Heart left ventricle (tissue), 16 donors: ENCODE results near the gene POLR3H. TPM values are rescaled to one million over a fixed set of nuclear protein-coding genes. Genes with fewer than 3 reads are reported as not detected.

Experiments used
- ATAC-seq, 4 donors: fragments of 200-7000 bp; cut with Tn5 transposase; one replicate each; pipeline ENCODE4 v1.9.1; 2020 to 2022; ENCODE audit warnings: moderate library complexity in 4 of 4, mild to moderate bottlenecking in 3 of 4, moderate number of reproducible peaks in 1 of 4
- DNase-seq, 5 donors: peaks; one replicate each; pipeline ENCODE4 v3.0.0-alpha.2; 2020
- H3K27ac ChIP-seq, 12 donors: fragments of 200-600 bp; sonication (generic) in 4 of 12; one replicate each; pipeline versions ENCODE4 v1.5.0 to v1.8.0; 2016 to 2022; ENCODE audit warnings: mild to moderate bottlenecking in 2 of 12
- H3K27me3 ChIP-seq, 9 donors: fragments of 200-600 bp; sonication (generic) in 2 of 9; one replicate each; pipeline versions ENCODE4 v1.5.1 to v1.8.0; 2016 to 2022; ENCODE audit warnings: mild to moderate bottlenecking in 3 of 9
- H3K36me3 ChIP-seq, 9 donors: fragments of 200-600 bp; sonication (generic) in 2 of 9; one replicate each; pipeline versions ENCODE4 v1.5.0 to v1.8.0; 2018 to 2022; ENCODE audit warnings: mild to moderate bottlenecking in 2 of 9
- H3K4me1 ChIP-seq, 12 donors: fragments of 200-600 bp; sonication (generic) in 4 of 12; one replicate each; pipeline versions ENCODE4 v1.5.0 to v1.8.0; 2016 to 2022; ENCODE audit warnings: mild to moderate bottlenecking in 3 of 12
- H3K4me3 ChIP-seq, 12 donors: fragments of 200-600 bp; sonication (generic) in 4 of 12; one replicate each; pipeline versions ENCODE4 v1.5.0 to v1.8.0; 2017 to 2022; ENCODE audit warnings: mild to moderate bottlenecking in 9 of 12, moderate library complexity in 4 of 12
- H3K9me3 ChIP-seq, 12 donors: fragments of 200-600 bp; sonication (generic) in 4 of 12; one replicate each; pipeline versions ENCODE4 v1.5.0 to v1.8.0; 2016 to 2022; ENCODE audit warnings: mild to moderate bottlenecking in 1 of 12
- POLR2A ChIP-seq, 2 donors: fragments of 450-650 bp; IDR thresholded peaks; one replicate each; pipeline ENCODE4 v1.6.1; 2017; ENCODE audit warnings: antibody characterized with exemption in 2 of 2, mild to moderate bottlenecking in 2 of 2, moderate library complexity in 2 of 2
- WGBS, 4 donors: extraction: QIAGEN DNeasy Blood & Tissue Kit in 2 of 4; methylation state at CpG; one replicate each; pipeline versions ENCODE4 v1.1.5 to v1.1.7; 2013 to 2018; 5-methylcytosine and 5-hydroxymethylcytosine counted together
- intact Hi-C, 10 donors: fragments of 100-400 bp; cut with DNase I; formaldehyde crosslinking; loops; one replicate each; pipeline versions ENCODE4 v1.11.1 to v1.14.2; 2022
- polyA plus RNA-seq, 2 donors: library from polyadenylated mRNA; stranded (reverse); fragments of 200-250 nt; gene quantifications; one replicate each; pipeline ENCODE4 v1.2.3, GENCODE V29; 2013
- total RNA-seq, 9 donors: library from RNA; depleted of rRNA in 2 of 9; stranded (reverse); fragments of >200 nt in 2 of 9; fragmentation: NEBNext Ultra II Directional in 3 of 9; extraction: Animal tissue kit (Norgen Biotek cat#: 25700) in 3 of 9; gene quantifications; one replicate each; pipeline versions ENCODE4 v1.1.0 to v1.2.4, GENCODE V29; 2016 to 2023
- TF ChIP-seq, protein P1 (sequence below), 12 donors: fragments of 200-600 bp; sonication (generic) in 4 of 12; IDR thresholded peaks; one replicate each; pipeline versions ENCODE4 v1.5.0 to v1.8.0; 2018 to 2022; ENCODE audit warnings: antibody characterized with exemption in 12 of 12, mild to moderate bottlenecking in 5 of 12
- donor health status: ischemic (EF 13 %, LVEDD 7.1; RV severe dilation, severe dysfunction).
- donor health status: healthy with polysubstance abuse.
- donor health status: DM: no; HTN: yes; CAD: no.
- donor health status: DM: no; HTN: no; CAD: no.
- donor health status: ischemic (EF 25% LVEDD 6.9; RV normal size, moderate dysfunction).
- donor health status: ischemic (EF 25% LVEDD 5.7; RV mildly dilated, moderate dysfunction).
- donor health status: healthy.
- donor health status: DM: yes; HTN: yes; CAD: no.
- donor health status: ischemic (EF 35%, LVEDD 5.7; RV mildly dilated, moderate dysfunction).
- donor health status: nonischemic (EF 11% LVEDD 7.7; RV severe dilation, severe dysfunction).
- donor health status: DM: yes; HTN: yes; CAD: no.
- donor health status: PGD.
- donor health status: ischemic (EF 29% LVEDD 5.4; RV normal size, mild dysfunction).
- donor health status: nonischemic (EF 23%, LVEDD 6.1; RV moderate dilation, normal function).

The POLR3H gene
- total and polyA plus RNA-seq, 11 donors = 12.2 to 31.2 (median 19.3) TPM

DNA sequence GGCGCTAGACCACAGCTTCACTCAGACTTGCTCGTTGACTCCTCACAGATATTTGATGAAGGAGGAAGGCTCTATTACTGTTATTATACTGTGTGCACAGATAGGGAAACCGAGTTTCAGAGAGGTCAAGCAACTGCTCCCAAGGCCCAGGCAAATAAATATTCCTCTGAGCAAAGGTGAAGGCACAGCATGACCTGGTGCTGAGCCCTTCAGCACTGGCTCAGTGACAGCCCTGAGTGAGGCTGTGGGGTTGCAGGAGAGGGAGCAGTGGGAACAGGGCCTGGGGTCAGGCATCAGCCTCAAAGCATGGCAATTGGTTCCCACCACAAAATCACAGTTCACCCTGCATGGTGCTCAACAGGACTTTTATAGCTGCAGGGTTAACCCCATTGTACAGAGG lies 7.1 kb downstream of the POLR3H start:
- Histone ChIP-seq H3K27ac (no peak overlapping the region), H3K27me3 (no peaks in the 10 kb centered on the region), H3K9me3 (no peaks in the 10 kb centered on the region), H3K4me1 (peaks cover 0 to 22% (median 9%) of the 10 kb centered on the region in 12 donors), H3K4me3 (no peak overlapping the region), H3K36me3 (peaks cover 0 to 52% (median 9%) of the 10 kb centered on the region in 9 donors)
- DNase-seq = no peak
- ATAC-seq = no peak
- WGBS, 4 donors = 83 to 91% (median 87%) methylated on average over 1 to 3 of the region's 3 CpGs
- TF ChIP-seq, protein P1, sequence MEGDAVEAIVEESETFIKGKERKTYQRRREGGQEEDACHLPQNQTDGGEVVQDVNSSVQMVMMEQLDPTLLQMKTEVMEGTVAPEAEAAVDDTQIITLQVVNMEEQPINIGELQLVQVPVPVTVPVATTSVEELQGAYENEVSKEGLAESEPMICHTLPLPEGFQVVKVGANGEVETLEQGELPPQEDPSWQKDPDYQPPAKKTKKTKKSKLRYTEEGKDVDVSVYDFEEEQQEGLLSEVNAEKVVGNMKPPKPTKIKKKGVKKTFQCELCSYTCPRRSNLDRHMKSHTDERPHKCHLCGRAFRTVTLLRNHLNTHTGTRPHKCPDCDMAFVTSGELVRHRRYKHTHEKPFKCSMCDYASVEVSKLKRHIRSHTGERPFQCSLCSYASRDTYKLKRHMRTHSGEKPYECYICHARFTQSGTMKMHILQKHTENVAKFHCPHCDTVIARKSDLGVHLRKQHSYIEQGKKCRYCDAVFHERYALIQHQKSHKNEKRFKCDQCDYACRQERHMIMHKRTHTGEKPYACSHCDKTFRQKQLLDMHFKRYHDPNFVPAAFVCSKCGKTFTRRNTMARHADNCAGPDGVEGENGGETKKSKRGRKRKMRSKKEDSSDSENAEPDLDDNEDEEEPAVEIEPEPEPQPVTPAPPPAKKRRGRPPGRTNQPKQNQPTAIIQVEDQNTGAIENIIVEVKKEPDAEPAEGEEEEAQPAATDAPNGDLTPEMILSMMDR (IDR thresholded peaks at IDR 0.05) = no peak
- TF ChIP-seq POLR2A (IDR thresholded peaks at IDR 0.05) = no peak
- intact Hi-C loops = loop anchor here in 1 of 10 donors (10.0 kb wide), 1 partner anchor 612 kb away; no protein-coding TSS in a partner anchor

DNA sequence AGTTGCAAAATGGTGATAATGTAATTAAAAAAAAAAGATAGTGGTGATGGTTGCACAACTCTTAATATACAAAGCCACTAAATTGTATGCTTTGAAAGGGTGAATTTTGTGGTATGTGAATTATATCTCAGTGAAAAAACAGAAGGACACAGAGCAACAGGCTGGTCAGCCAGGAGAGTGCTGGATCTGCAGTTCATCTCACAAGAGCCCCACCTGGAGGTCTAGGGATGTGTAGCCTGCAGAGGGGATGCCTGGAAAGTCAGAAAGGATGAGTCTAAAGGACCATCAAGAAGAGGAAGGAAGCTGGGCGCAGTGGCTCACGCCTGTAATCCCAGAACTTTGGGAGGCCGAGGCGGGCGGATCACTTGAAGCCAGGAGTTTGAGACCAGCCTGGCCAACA lies 9.0 kb downstream of the POLR3H start:
- no peak for ATAC-seq
- H3K36me3 ChIP-seq = peaks cover 0 to 69% (median 21%) of the 10 kb centered on the region in 9 donors
- H3K27ac ChIP-seq = no peak overlapping the region
- H3K9me3 ChIP-seq = no peaks in the 10 kb centered on the region
- intact Hi-C loops = loop anchor here in 1 of 10 donors (10.0 kb wide), 1 partner anchor 610 kb away; no protein-coding TSS in a partner anchor
- no peaks in the 10 kb centered on the region for H3K27me3 ChIP-seq
- H3K4me3 ChIP-seq = no peak overlapping the region
- no peak for TF ChIP-seq POLR2A (IDR thresholded peaks at IDR 0.05)
- TF ChIP-seq, protein P1 (IDR thresholded peaks at IDR 0.05) = peak in 1 of 12 donors; percentile 15
- WGBS, 4 donors = 81 to 90% (median 86%) methylated on average over 5 of the region's 5 CpGs
- DNase-seq = no peak
- H3K4me1 ChIP-seq = peaks cover 0 to 33% (median 11%) of the 10 kb centered on the region in 12 donors

DNA sequence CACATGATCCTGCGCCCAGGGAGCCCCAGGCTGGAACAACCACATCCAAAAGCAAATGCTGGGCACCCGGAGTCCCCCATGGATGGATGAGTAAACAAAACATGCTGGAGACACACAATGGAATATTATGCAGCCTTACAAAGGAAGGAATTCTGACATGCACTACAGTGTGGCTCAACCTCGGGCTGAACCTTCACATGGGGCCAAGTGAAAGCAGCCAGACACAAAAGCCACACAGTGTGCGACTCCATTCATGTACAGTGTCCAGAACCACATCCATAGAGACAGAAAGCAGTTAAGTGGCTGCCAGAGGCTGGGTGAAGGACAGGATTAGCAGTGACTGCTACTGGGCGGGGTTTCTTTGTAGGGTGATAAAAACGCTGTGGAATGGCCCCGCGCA lies 10.1 kb downstream of the POLR3H start:
- peaks cover 0 to 67% (median 27%) of the 10 kb centered on the region in 9 donors for H3K36me3 ChIP-seq
- no peaks in the 10 kb centered on the region for H3K9me3 ChIP-seq
- no peak for DNase-seq
- H3K4me1 ChIP-seq = peaks cover 0 to 33% (median 10%) of the 10 kb centered on the region in 12 donors
- peak in 2 of 4 donors; percentile 18 to 36 for ATAC-seq
- no peaks in the 10 kb centered on the region for H3K27me3 ChIP-seq
- peak overlapping the region in 3 of 12 donors; percentile 25 to 80 (median 68) for H3K27ac ChIP-seq
- WGBS, 4 donors = 73 to 91% (median 81%) methylated on average over 7 to 8 of the region's 8 CpGs
- no peak overlapping the region for H3K4me3 ChIP-seq
- TF ChIP-seq, protein P1 (IDR thresholded peaks at IDR 0.05) = no peak
- no peak for TF ChIP-seq POLR2A (IDR thresholded peaks at IDR 0.05)
- intact Hi-C loops = loop anchor here in 3 of 10 donors (5.0 to 10.0 kb wide), 2 partner anchors 132 to 609 kb away; no protein-coding TSS in a partner anchor

DNA sequence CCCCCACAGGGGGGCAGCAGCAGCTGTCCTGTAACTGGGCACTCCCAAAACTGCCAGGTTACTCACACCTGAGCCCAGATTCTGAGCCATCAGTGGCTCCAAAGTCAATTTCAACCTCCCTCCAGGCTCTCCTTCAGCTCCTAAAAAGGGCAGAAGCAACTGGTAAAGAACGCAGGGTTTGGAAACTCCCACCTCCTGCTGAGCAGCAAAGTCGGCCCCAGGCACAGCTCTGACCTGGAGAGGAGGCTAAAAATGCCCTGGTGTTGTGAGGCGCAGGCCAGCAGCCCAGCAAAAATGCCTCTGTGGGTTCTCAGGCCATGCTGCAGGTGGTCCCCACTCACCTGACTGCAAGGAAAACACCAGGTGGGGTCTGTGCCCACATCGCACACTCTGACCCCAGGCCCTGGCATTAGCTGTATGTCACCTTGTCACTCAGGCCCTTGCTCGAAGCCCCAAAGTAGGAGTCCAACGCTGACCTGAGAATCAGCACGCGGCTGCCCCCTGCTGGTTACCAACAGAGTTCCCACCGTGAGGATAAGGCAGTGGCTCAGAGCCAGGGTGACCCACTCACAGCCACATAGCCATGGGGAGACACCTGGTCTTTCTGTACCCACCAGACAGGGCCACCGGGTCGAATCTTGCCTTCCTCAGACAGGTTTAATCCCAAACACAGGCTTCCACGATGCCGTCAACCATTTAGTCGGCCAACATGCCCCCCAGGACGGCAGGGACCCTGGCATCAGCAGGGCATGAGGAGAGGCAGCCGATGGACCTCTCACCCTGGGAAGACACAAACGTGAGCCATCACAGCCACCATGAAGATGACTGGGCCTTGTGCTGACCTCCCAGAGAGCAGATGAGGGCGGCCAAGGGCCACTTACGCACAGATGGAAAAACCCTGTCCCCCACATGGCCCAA lies 11.1 kb downstream of the POLR3H start:
- H3K4me1 ChIP-seq = peaks cover 0 to 33% (median 10%) of the 10 kb centered on the region in 12 donors
- DNase-seq (peak; percentile 71 to 89 (median 83)), ATAC-seq (peak; percentile 46 to 67 (median 54))
- intact Hi-C loops = loop anchor here in 3 of 10 donors (2.0 to 10.0 kb wide), 3 partner anchors 130 to 608 kb away; no protein-coding TSS in a partner anchor
- WGBS, 4 donors = 42 to 57% (median 54%) methylated on average over 17 to 19 of the region's 19 CpGs
- no peaks in the 10 kb centered on the region for H3K27me3 ChIP-seq
- H3K36me3 ChIP-seq = peaks cover 0 to 67% (median 36%) of the 10 kb centered on the region in 9 donors
- TF ChIP-seq, protein P1 (IDR thresholded peaks at IDR 0.05) = peak; percentile 71 to 84 (median 76)
- no peak for TF ChIP-seq POLR2A (IDR thresholded peaks at IDR 0.05)
- no peak overlapping the region for H3K4me3 ChIP-seq
- H3K9me3 ChIP-seq = no peaks in the 10 kb centered on the region
- peak overlapping the region in 10 of 12 donors; percentile 57 to 81 (median 66) for H3K27ac ChIP-seq
